GM13976 (cell line): ENCODE results near the gene FAT2.

Experiments used
- DNase-seq: peaks from one replicate; pipeline ENCODE4 v3.0.0; 2012; ENCODE audit warnings: low spot score
- CTCF ChIP-seq: IDR thresholded peaks from 2 replicates; pipeline ENCODE4 v1.5.1; 2012; ENCODE audit warnings: borderline replicate concordance, mild to moderate bottlenecking; ENCODE audit not compliant: insufficient read depth; ENCODE audit errors: extremely low read depth, missing control alignments, control extremely low read depth
- in situ Hi-C: fragments of 300-500 bp; cut with MboI; formaldehyde crosslinking; loops from one replicate; pipeline ENCODE4 v1.12.0; 2022; ENCODE audit warnings: low sequenced_read_pairs, mixed read lengths, inconsistent platforms; ENCODE audit not compliant: unreplicated experiment

The FAT2 gene

DNA sequence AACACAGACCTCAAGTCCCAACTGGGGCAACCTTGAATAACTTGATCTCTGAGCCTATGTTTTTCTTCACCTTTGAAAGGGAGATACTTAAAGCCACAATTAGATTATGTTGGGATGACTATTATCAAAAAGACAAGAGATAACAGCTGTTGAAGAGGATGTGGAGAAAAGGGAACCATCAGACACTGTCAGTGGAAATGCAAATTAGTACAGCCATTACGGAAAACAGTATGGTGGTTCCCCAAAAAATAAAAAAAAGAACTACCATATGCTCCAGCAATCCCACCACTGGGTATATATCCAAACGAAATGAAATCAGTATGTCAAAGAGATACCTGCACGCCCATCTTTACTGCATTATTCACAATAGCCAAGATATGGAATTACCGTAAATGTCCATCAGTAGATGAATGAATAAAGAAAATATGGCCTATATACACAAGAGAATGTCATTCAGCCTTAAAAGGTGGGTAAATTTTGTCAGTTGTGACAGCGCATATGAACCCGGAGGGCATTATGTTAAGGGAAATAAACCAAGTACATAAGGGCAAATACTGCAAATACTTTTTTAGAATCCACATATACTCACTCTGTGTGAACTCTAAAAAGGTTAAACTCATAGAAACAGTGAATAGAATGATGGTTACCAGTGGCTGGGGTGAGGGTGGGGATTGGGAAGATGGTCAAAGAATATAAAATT lies 12.7 kb downstream of the FAT2 start:
- TF ChIP-seq CTCF: no peak
- DNase-seq: no peak
- in situ Hi-C loops: no loop called here

- in situ Hi-C loops: no loop called here
- DNase-seq: no peak
- TF ChIP-seq CTCF: no peak
Observed at GRCh38 chr5:151577566-151577965, 13.6 kb downstream of the FAT2 start.

- in situ Hi-C loops: no loop called here
- TF ChIP-seq CTCF: no peak
- no peak for DNase-seq
Observed at GRCh38 chr5:151574444-151574996, 16.6 kb downstream of the FAT2 start.

GRCh38 chr5:151572657-151573368 lies 18.3 kb downstream of the FAT2 start:
- TF ChIP-seq CTCF: no peak
- in situ Hi-C loops: no loop called here
- no peak for DNase-seq

GRCh38 chr5:151571270-151572173 lies 19.6 kb downstream of the FAT2 start:
- no peak for TF ChIP-seq CTCF
- in situ Hi-C loops: no loop called here
- DNase-seq: no peak

GRCh38 chr5:151570512-151571269 lies 20.4 kb downstream of the FAT2 start:
- in situ Hi-C loops: no loop called here
- TF ChIP-seq CTCF: no peak
- DNase-seq: no peak
